Panc1 (cell line): ENCODE data around the gene ANHX. TPM values are rescaled to one million over a fixed set of nuclear protein-coding genes. Genes with fewer than 3 reads are reported as not detected.

ENCODE experiments used
- ATAC-seq: fragments of 200-7000 bp; cut with Tn5 transposase; 2 replicates; pipeline ENCODE4 v1.9.1; 2020; ENCODE audit warnings: mild to moderate bottlenecking, moderate library complexity
- BruUV-seq: library from RNA; stranded (reverse); fragments of 400-500 nt; replicated peaks from 2 replicates; lab custom pipeline; 2021; lab: Mats Ljungman, UMichigan
- CTCF ChIA-PET: fragments of 300-600 bp; sonication (Branson Sonifier 250); formaldehyde crosslinking; loops from one replicate; lab custom pipeline; 2022; ENCODE audit warnings: antibody characterized with exemption; lab: Charles Lee
- POLR2A ChIA-PET: fragments of 300-600 bp; sonication (Branson Sonifier 250); formaldehyde crosslinking; loops from one replicate; lab custom pipeline; 2022; ENCODE audit warnings: antibody characterized with exemption; lab: Charles Lee
- DNase-seq: peaks from one replicate; pipeline ENCODE4 v3.0.0-alpha.2; 2010; ENCODE audit warnings: low read depth, low spot score
- H3K27ac ChIP-seq: 2 replicates; pipeline ENCODE4 v1.5.1; 2011; ENCODE audit warnings: mild to moderate bottlenecking, low read length, inconsistent platforms
- H3K27me3 ChIP-seq: fragments of 200-500 bp; sonication (Bioruptor generic); 2 replicates; pipeline ENCODE4 v1.6.0; 2014; ENCODE audit warnings: low read length, inconsistent platforms; ENCODE audit not compliant: control insufficient read depth, insufficient read depth
- H3K36me3 ChIP-seq: fragments of 200-500 bp; sonication (Bioruptor generic); 2 replicates; pipeline ENCODE4 v1.5.1; 2014; ENCODE audit warnings: inconsistent platforms, mild to moderate bottlenecking, low read length, moderate library complexity; ENCODE audit not compliant: control insufficient read depth, insufficient read depth
- H3K4me1 ChIP-seq: 2 replicates; pipeline ENCODE4 v1.5.1; 2011; ENCODE audit warnings: inconsistent platforms, mild to moderate bottlenecking, low read length, moderate library complexity; ENCODE audit not compliant: control insufficient read depth, insufficient read depth
- H3K4me3 ChIP-seq, 2 experiments: 2 replicates each; pipeline ENCODE4 v1.5.1; 2011 to 2012; ENCODE audit warnings: low read depth in 2 of 2, low read length in 2 of 2, mild to moderate bottlenecking in 2 of 2, inconsistent platforms in 1 of 2, moderate library complexity in 1 of 2
- H3K9me3 ChIP-seq: fragments of 200-500 bp; sonication (Bioruptor generic); 2 replicates; pipeline ENCODE4 v1.5.1; 2014; ENCODE audit warnings: low read depth, mild to moderate bottlenecking, inconsistent platforms, low read length, moderate library complexity; ENCODE audit not compliant: control insufficient read depth, insufficient read depth
- POLR2AphosphoS5 ChIP-seq: IDR thresholded peaks from 2 replicates; pipeline ENCODE4 v1.6.1; 2012; ENCODE audit warnings: mild to moderate bottlenecking, low read depth, low read length, moderate library complexity
- REST ChIP-seq, 2 experiments: IDR thresholded peaks; 2 replicates each; pipeline ENCODE4 v1.6.1; 2011 to 2012; ENCODE audit warnings: low read depth in 2 of 2, control low read depth in 1 of 2, low read length in 1 of 2, mild to moderate bottlenecking in 1 of 2, moderate library complexity in 1 of 2; ENCODE audit not compliant: insufficient read depth in 1 of 2
- SIN3A ChIP-seq: IDR thresholded peaks from 2 replicates; pipeline ENCODE4 v1.6.1; 2012; ENCODE audit warnings: low read depth, mild to moderate bottlenecking, low read length, moderate library complexity, borderline replicate concordance; ENCODE audit not compliant: insufficient read depth
- TCF7L2 ChIP-seq: IDR thresholded peaks from 2 replicates; pipeline ENCODE4 v1.6.1; 2011; ENCODE audit warnings: mild to moderate bottlenecking, low read depth, low read length, inconsistent platforms
- in situ Hi-C: cut with HindIII; loops from 2 replicates; pipeline ENCODE4 v1.10.0; 2016; ENCODE audit warnings: low sequenced_read_pairs, low pct_unique_long_range_greater_than_20kb
- intact Hi-C: fragments of 100-400 bp; cut with micrococcal nuclease; formaldehyde crosslinking; loops from one replicate; pipeline ENCODE4 v1.10.0; 2022; ENCODE audit not compliant: unreplicated experiment
- total RNA-seq: library from RNA; stranded (reverse); gene quantifications from one replicate; pipeline ENCODE4 v1.2.1, GENCODE V29; 2021; ENCODE audit not compliant: unreplicated experiment
- TF ChIP-seq, protein P1 (sequence below): fragments of 450-650 bp; IDR thresholded peaks from 2 replicates; pipeline ENCODE4 v1.5.1; 2017; ENCODE audit warnings: mild to moderate bottlenecking

Gene ANHX
- total RNA-seq, 1 experiment from 2014 or later, result not detected

DNA sequence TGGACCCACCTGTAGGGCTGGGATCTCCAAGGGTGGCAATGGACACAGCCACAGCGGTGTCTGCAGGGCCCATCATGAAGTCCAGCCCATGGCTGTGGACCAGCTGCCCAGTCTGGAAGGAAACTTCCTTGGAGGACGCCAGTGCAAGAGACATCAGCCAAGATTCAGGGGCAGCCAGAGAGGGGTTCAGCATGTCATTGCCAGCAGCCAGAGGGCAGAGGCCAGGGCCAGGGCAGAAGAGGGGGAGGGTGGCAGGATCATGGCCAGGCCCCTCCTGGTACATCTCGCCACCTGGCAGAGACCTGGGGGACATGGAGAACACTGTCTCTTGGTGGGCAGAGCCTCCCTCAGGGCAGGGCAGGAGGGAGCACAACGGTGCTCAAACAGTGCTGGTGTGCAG is 10.2 kb downstream of the ANHX start:
- Histone ChIP-seq H3K27me3 (no peaks in the 10 kb centered on the region), H3K4me1 (no peaks in the 10 kb centered on the region), H3K27ac (no peak overlapping the region), H3K9me3 (peaks cover 2% of the 10 kb centered on the region; the same call in 1 of the 2 replicates), H3K4me3 (no peak overlapping the region), H3K36me3 (no peaks in the 10 kb centered on the region)
- DNase-seq (no peak), ATAC-seq (no peak)
- no TSS peak for BruUV-seq
- in situ Hi-C loops, result no loop called here
- TF ChIP-seq TCF7L2 (no peak), POLR2AphosphoS5 (no peak), SIN3A (no peak), REST (IDR thresholded peaks at IDR 0.05; ENCODE audit: insufficient read depth in 1 of 2, low read depth in 2 of 2, low read length in 1 of 2) (no peak)
- TF ChIP-seq, protein P1, sequence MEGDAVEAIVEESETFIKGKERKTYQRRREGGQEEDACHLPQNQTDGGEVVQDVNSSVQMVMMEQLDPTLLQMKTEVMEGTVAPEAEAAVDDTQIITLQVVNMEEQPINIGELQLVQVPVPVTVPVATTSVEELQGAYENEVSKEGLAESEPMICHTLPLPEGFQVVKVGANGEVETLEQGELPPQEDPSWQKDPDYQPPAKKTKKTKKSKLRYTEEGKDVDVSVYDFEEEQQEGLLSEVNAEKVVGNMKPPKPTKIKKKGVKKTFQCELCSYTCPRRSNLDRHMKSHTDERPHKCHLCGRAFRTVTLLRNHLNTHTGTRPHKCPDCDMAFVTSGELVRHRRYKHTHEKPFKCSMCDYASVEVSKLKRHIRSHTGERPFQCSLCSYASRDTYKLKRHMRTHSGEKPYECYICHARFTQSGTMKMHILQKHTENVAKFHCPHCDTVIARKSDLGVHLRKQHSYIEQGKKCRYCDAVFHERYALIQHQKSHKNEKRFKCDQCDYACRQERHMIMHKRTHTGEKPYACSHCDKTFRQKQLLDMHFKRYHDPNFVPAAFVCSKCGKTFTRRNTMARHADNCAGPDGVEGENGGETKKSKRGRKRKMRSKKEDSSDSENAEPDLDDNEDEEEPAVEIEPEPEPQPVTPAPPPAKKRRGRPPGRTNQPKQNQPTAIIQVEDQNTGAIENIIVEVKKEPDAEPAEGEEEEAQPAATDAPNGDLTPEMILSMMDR, result no peak
- ChIA-PET POLR2A (no interaction called here), CTCF (no interaction called here)
- intact Hi-C loops, result no loop called here

- in situ Hi-C loops (no loop called here), intact Hi-C loops (no loop called here)
- peaks cover 2% of the 10 kb centered on the region; the same call in 1 of the 2 replicates for H3K9me3 ChIP-seq
- ATAC-seq, result no peak
- TF ChIP-seq TCF7L2, result no peak
- TF ChIP-seq, protein P1, result no peak
- BruUV-seq, result no TSS peak
- ChIA-PET POLR2A (no interaction called here), CTCF (no interaction called here)
- no peak overlapping the region for H3K27ac ChIP-seq
- DNase-seq, result no peak
- no peak overlapping the region for H3K4me3 ChIP-seq
- no peaks in the 10 kb centered on the region for H3K27me3 ChIP-seq
- H3K36me3 ChIP-seq, result no peaks in the 10 kb centered on the region
- no peaks in the 10 kb centered on the region for H3K4me1 ChIP-seq
Measured at GRCh38 chr12:133222211-133222610, 13.5 kb downstream of the ANHX start.
